Psoas muscle (tissue), 8 donors: Measurements from ENCODE around the gene ULK3. TPM values are rescaled to one million over a fixed set of nuclear protein-coding genes. Genes with fewer than 3 reads are reported as not detected.

ENCODE experiments used
- ATAC-seq, 4 donors: fragments of 200-7000 bp; cut with Tn5 transposase; one replicate each; pipeline ENCODE4 v1.9.1; 2020; ENCODE audit warnings: moderate library complexity in 3 of 4, mild to moderate bottlenecking in 2 of 4
- DNase-seq, 2 donors: peaks; one replicate each; pipeline ENCODE4 v3.0.0-alpha.2; 2020
- H3K27ac ChIP-seq: fragments of 200-600 bp; one replicate; pipeline ENCODE4 v1.8.0; 2022
- H3K27me3 ChIP-seq, 3 donors: fragments of 200-600 bp in 1 of 3; one replicate each; pipeline versions ENCODE4 v1.6.1 to v1.8.0; 2013 to 2022; ENCODE audit warnings: low read length in 2 of 3, mild to moderate bottlenecking in 2 of 3, moderate library complexity in 1 of 3; ENCODE audit not compliant: insufficient read depth in 3 of 3
- H3K36me3 ChIP-seq, 2 donors: fragments of 200-600 bp in 1 of 2; one replicate each; pipeline versions ENCODE4 v1.6.1 to v1.8.0; 2013 to 2022; ENCODE audit warnings: low read depth in 1 of 2, mild to moderate bottlenecking in 1 of 2, moderate library complexity in 1 of 2; ENCODE audit not compliant: insufficient read depth in 1 of 2
- H3K4me1 ChIP-seq: fragments of 200-600 bp; one replicate; pipeline ENCODE4 v1.8.0; 2022
- H3K4me3 ChIP-seq: fragments of 200-600 bp; one replicate; pipeline ENCODE4 v1.8.0; 2022; ENCODE audit warnings: mild to moderate bottlenecking
- H3K9me3 ChIP-seq: fragments of 200-600 bp; one replicate; pipeline ENCODE4 v1.8.0; 2022
- CTCF ChIP-seq: fragments of 200-600 bp; IDR thresholded peaks from one replicate; pipeline ENCODE4 v1.8.0; 2022; ENCODE audit warnings: antibody characterized with exemption
- WGBS, 3 donors: extraction: QIAGEN DNeasy Blood & Tissue Kit; methylation state at CpG; one replicate each; pipeline versions ENCODE4 v1.1.6 to v1.1.7; 2013; 5-methylcytosine and 5-hydroxymethylcytosine counted together
- intact Hi-C, 2 donors: fragments of 100-400 bp; cut with DNase I; formaldehyde crosslinking; loops; one replicate each; pipeline versions ENCODE4 v1.11.0 to v1.14.2; 2022
- polyA plus RNA-seq, 3 donors: library from polyadenylated mRNA; stranded (reverse); fragments of 200-250 nt; gene quantifications; one replicate each; pipeline ENCODE4 v1.2.3, GENCODE V29; 2013
- total RNA-seq, 4 donors: library from RNA; stranded (reverse); fragmentation: NEBNext Ultra II Directional in 2 of 4; extraction: Animal tissue kit (Norgen Biotek cat#: 25700) in 2 of 4; gene quantifications; one replicate each; pipeline versions ENCODE4 v1.2.1 to v1.2.4, GENCODE V29; 2021 to 2023
- donor health status: healthy with polysubstance abuse.
- donor health status: DM: no; HTN: no; CAD: no; lungs with moderate emphysema.
- donor health status: Bipolar disorder and iron deficiency.
- donor health status: healthy.
- donor health status: DM: yes; HTN: yes; CAD: no.
- donor health status: DM: no; HTN: no; CAD: no.
- donor health status: DM: no; HTN: no; CAD: no.
- donor health status: DM: yes; HTN: yes; CAD: no.

ULK3 gene
- total and polyA plus RNA-seq, 7 donors = 17.7 to 43.5 (median 33.2) TPM

- peaks cover 0 to 50% of the 10 kb centered on the region in 2 donors for H3K36me3 ChIP-seq
- WGBS, 3 donors = 57 to 85% (median 59%) methylated on average over 13 of the region's 13 CpGs
- intact Hi-C loops = loop anchor here in 1 of 2 donors (5.0 kb wide), 1 partner anchor 48 kb away; no protein-coding TSS in a partner anchor
- no peak overlapping the region for H3K4me3 ChIP-seq
- ATAC-seq (no peak), DNase-seq (no peak)
- no peaks in the 10 kb centered on the region for H3K27me3 ChIP-seq
- TF ChIP-seq CTCF = no peak
- no peaks in the 10 kb centered on the region for H3K9me3 ChIP-seq
- H3K27ac ChIP-seq = no peak overlapping the region
- H3K4me1 ChIP-seq = peaks cover 29% of the 10 kb centered on the region
Observed at GRCh38 chr15:74854453-74855022, 11.6 kb upstream of the ULK3 start.

GRCh38 chr15:74851960-74852359 lies 9.0 kb upstream of the ULK3 start:
- Histone ChIP-seq H3K4me3 (no peak overlapping the region), H3K9me3 (no peaks in the 10 kb centered on the region), H3K27me3 (no peaks in the 10 kb centered on the region), H3K36me3 (peaks cover 0 to 75% of the 10 kb centered on the region in 2 donors), H3K27ac (no peak overlapping the region), H3K4me1 (peaks cover 34% of the 10 kb centered on the region)
- intact Hi-C loops = no loop called here
- DNase-seq (no peak), ATAC-seq (no peak)
- no peak for TF ChIP-seq CTCF
- WGBS, 3 donors = 93 to 95% (median 94%) methylated on average over 7 of the region's 7 CpGs

GRCh38 chr15:74850393-74850792 lies 7.4 kb upstream of the ULK3 start:
- 98 to 99% (median 98%) methylated on average over 4 of the region's 4 CpGs for WGBS, 3 donors
- TF ChIP-seq CTCF = no peak
- Histone ChIP-seq H3K4me1 (peaks cover 20% of the 10 kb centered on the region), H3K27ac (no peak overlapping the region), H3K4me3 (no peak overlapping the region), H3K9me3 (no peaks in the 10 kb centered on the region), H3K27me3 (no peaks in the 10 kb centered on the region), H3K36me3 (peaks cover 0 to 90% of the 10 kb centered on the region in 2 donors)
- no peak for ATAC-seq
- no peak for DNase-seq
- intact Hi-C loops = no loop called here

GRCh38 chr15:74847432-74847831 lies 4.5 kb upstream of the ULK3 start:
- H3K27me3 ChIP-seq = no peaks in the 10 kb centered on the region
- intact Hi-C loops = no loop called here
- H3K9me3 ChIP-seq = no peaks in the 10 kb centered on the region
- peak overlapping the region; percentile 21 for H3K27ac ChIP-seq
- TF ChIP-seq CTCF = no peak
- DNase-seq (peak in 1 of 2 donors; percentile 75), ATAC-seq (peak in 3 of 4 donors; percentile 19 to 54 (median 47))
- peaks cover 0 to 75% of the 10 kb centered on the region in 2 donors for H3K36me3 ChIP-seq
- peaks cover 19% of the 10 kb centered on the region for H3K4me1 ChIP-seq
- 22 to 45% (median 27%) methylated on average over 3 of the region's 3 CpGs for WGBS, 3 donors
- H3K4me3 ChIP-seq = no peak overlapping the region

GRCh38 chr15:74845581-74845980 lies 2.6 kb upstream of the ULK3 start:
- intact Hi-C loops = no loop called here
- ATAC-seq (no peak), DNase-seq (no peak)
- Histone ChIP-seq H3K9me3 (no peaks in the 10 kb centered on the region), H3K4me1 (peaks cover 19% of the 10 kb centered on the region), H3K27me3 (no peaks in the 10 kb centered on the region), H3K27ac (no peak overlapping the region), H3K4me3 (no peak overlapping the region), H3K36me3 (peaks cover 0 to 66% of the 10 kb centered on the region in 2 donors)
- 85 to 90% (median 87%) methylated on average over 4 of the region's 4 CpGs for WGBS, 3 donors
- no peak for TF ChIP-seq CTCF
